HG02884 (cell line): ENCODE results near the gene LDLRAD3.
"Not testable (repeated sequence)": the region's sequence is repeated elsewhere in the genome, so short reads cannot be mapped to it uniquely, and the experiment has no call there.

Experiments used
- ATAC-seq: cut with Tn5 transposase; IDR thresholded peaks from one replicate; pipeline ENCODE4 v1.9.1; 2021; ENCODE audit warnings: mild to moderate bottlenecking, moderate library complexity; ENCODE audit not compliant: unreplicated experiment

The LDLRAD3 gene

GRCh38 chr11:36044636-36045035 is 100.8 kb downstream of the LDLRAD3 start:
- no peak for ATAC-seq

GRCh38 chr11:36045945-36046344 is 102.1 kb downstream of the LDLRAD3 start:
- ATAC-seq: not testable (repeated sequence)

- ATAC-seq: no peak
These were observed 103.1 kb downstream of the LDLRAD3 start for GRCh38 chr11:36046932-36047331.

- ATAC-seq: no peak
These were observed 103.5 kb downstream of the LDLRAD3 start for GRCh38 chr11:36047344-36047743.

DNA sequence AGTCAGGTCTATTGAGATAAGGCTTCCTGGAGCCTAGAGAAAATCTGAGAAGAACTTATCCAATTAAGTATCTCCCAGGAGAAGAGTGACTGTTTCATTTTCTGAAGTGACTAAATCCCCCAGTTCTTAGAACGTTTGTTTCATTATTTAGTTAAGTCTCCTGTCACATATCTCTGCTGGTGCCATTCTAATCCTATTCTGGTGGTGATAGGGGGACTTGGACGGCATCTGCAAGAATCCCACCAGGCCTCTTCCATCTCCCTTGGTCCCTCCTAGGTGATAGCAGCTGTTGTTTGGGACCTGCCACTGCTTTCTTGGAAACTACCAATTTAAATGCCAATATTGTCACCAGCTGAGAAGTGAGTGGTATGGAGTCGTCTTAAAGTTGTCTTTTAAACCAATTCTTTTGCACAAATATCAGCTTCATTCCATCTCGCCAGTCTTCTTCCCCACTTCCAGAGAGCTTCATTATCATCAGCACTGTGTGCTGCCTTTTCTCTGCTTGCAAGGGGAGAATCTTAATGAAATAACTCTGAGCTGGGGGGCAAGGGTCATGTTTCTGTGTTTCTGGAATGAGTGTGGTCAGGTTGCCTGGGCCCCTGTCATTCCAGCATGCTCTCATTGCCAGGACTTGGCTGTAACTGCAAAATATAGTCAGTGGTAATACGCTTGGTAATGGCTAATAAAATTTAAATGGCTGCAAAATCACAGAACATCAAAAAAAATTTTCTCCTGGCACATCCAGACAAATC is 104.8 kb downstream of the LDLRAD3 start:
- ATAC-seq: no peak

GRCh38 chr11:36051235-36052144 is 107.6 kb downstream of the LDLRAD3 start:
- ATAC-seq: no peak

DNA sequence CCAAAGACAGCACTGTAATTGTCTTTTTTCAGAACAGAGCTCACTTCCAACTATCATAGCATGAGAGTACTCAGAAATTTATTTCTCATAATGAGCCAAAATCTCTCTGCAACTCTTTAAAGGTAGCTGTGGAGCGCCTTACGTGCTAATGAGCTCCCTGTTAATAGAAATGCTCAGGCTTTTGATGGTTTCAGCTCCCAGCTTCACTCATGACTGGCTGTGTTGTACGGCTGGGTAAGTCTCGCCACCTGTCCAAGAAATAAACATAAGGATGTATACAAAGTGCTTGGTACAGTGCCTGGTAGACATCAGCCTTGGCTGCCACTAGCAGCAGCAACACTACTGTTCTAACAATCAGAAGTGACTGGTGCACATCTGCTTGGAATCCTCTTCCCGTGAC is 109.4 kb downstream of the LDLRAD3 start:
- no peak for ATAC-seq

GRCh38 chr11:36053862-36054261 is 110.0 kb downstream of the LDLRAD3 start:
- no peak for ATAC-seq

- no peak for ATAC-seq
These were observed 110.8 kb downstream of the LDLRAD3 start for GRCh38 chr11:36054628-36055027.

DNA sequence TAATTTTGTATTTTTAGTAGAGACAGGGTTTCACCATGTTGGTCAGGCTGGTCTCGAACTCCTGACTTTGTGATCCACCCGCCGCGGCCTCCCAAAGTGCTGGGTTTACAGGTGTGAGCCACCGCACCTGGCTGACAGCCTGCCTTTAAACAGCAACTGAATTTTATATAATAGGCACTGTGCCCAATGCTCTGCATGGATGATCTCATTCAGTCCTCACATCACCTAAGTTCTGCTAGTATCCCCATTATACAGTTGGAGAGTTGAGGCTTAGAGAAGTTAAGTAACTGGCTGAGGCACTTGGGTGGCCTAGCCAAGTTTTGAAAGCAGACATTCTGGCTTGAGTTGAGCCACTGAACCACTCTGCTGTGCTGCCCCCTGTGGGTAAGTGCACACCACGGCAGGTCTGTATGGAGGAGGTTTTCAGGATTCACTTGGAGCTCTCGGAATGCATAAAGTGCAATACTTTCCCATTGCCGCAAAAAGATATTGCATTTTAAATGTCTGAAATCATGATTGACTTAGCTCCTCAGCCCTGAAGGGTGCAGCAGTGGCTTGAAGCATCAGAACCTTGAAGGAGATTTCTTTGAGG is 112.4 kb downstream of the LDLRAD3 start:
- ATAC-seq: no peak

- no peak for ATAC-seq
These were observed 113.6 kb downstream of the LDLRAD3 start for GRCh38 chr11:36057379-36058042.

DNA sequence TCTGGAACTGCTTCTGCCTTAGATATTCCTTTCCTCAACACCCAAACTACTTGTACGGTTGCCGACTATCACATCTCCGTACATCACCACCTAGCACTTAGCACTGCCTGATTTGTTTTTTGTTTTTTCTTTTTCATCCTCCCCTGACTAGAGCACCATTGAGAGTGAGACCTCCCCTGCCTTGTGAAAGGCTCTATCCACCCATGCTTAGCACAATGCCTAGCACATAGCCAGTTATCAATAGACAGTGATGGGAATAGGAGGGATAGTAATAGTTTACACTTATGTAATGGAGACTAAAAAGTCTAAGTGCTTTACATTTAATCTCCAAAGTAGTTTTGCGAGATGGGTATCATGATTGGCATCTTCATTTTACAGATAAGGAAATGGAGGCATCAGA is 115.8 kb downstream of the LDLRAD3 start:
- ATAC-seq: no peak

GRCh38 chr11:36060926-36061325 is 117.1 kb downstream of the LDLRAD3 start:
- no peak for ATAC-seq

DNA sequence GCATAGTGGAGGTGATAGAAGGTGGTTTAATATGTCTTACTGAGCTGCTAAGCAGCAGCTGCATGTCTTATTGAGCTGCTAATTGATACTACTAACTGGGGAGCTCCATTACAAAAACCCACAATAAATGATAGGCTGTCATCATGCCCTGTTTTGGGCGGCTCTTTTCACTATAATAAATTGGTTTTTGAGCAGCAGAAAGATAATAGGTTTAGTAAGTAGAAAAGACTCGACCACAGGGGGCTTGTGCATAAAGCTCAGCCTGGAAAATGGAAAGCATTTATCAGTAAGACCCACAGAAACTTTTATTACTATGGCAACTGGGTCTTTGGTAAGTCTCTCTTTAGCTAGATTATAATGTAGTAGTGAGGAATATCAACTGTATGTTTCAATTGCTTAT is 117.6 kb downstream of the LDLRAD3 start:
- no peak for ATAC-seq

GRCh38 chr11:36062796-36063365 is 119.0 kb downstream of the LDLRAD3 start:
- no peak for ATAC-seq

DNA sequence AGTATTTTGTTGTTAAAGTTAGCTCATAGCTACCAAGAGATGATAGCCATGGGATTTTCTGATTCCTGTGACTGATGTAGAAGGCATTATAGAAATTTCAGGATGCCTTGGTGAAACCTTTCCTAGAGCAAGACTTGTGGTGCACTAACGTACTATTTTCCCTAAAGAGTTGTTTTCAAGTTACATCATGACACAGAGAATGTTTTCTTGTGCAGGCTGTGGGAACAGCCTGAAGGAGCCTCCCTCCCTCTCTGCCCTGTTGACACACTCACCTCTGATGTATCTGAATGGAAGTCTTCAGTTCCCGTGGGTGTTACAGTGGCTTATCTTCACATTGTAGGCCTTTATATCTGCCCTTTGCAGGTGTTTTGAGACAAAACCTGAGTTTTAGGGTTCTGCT is 121.6 kb downstream of the LDLRAD3 start:
- ATAC-seq: no peak

DNA sequence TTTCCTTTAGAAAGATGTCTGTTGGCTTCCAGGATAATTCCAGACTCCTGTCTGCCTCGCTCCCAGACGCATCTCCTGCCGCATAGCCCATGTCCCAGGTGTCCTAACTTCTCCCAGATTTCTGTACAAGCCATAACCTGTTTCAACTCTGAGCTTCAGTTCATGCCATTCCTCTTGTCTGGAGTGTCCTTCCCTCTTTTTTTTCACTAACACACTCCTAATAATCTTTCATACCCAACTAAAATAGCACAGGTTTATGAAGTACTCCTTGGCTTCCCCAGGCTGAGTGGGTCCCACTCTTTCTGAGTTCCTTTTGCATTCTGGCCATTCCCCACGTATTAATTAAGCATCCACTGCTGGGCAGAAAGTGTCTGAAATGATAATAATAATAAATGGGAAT is 123.0 kb downstream of the LDLRAD3 start:
- no peak for ATAC-seq

- ATAC-seq: no peak
These were observed 125.8 kb downstream of the LDLRAD3 start for GRCh38 chr11:36069576-36070212.

GRCh38 chr11:36070213-36070953 is 126.5 kb downstream of the LDLRAD3 start:
- ATAC-seq: no peak

DNA sequence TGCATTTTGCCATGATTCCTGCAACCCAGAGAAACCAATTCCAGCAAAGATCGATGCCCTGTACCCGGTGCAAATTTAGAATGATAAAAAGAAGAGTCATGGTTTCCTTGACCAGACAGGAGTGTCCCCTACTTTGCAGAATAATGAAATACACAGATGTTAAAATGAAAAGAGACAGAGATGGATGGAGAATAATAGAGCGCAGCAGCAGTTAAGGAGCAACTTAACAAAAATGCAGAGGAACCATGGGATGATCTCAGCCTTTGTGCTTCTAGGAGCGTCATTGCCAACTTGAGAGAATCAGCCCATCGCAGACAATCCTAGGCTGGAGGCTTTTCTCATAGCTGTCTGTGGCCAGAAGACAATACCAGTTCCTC is 127.1 kb downstream of the LDLRAD3 start:
- ATAC-seq: no peak
